Peyer's patch (tissue), 4 donors: ENCODE data around the gene FBL. TPM values are rescaled to one million over a fixed set of nuclear protein-coding genes. Genes with fewer than 3 reads are reported as not detected.
"Not testable (repeated sequence)": the region's sequence is repeated elsewhere in the genome, so short reads cannot be mapped to it uniquely, and the experiment has no call there.

Source experiments
- DNase-seq, 3 donors: peaks; one replicate each; pipeline ENCODE4 v3.0.0-alpha.2; 2017 to 2019
- H3K27ac ChIP-seq, 4 donors: fragments of 200-600 bp; sonication (generic); one replicate each; pipeline ENCODE4 v1.5.1; 2016 to 2019
- H3K27me3 ChIP-seq, 2 donors: fragments of 200-600 bp; sonication (generic); one replicate each; pipeline ENCODE4 v1.5.1; 2019
- H3K36me3 ChIP-seq, 3 donors: fragments of 200-600 bp; sonication (generic); one replicate each; pipeline ENCODE4 v1.5.1; 2016 to 2019
- H3K4me1 ChIP-seq, 4 donors: fragments of 200-600 bp; sonication (generic); one replicate each; pipeline ENCODE4 v1.5.1; 2016 to 2019
- H3K4me3 ChIP-seq, 4 donors: fragments of 200-600 bp; sonication (generic); 1 replicate in 3 of 4; 2 replicates in 1 of 4; pipeline ENCODE4 v1.5.1; 2016 to 2019; ENCODE audit warnings: mild to moderate bottlenecking in 1 of 4
- H3K9me3 ChIP-seq, 4 donors: fragments of 200-600 bp; sonication (generic); one replicate each; pipeline ENCODE4 v1.5.1; 2016 to 2019; ENCODE audit warnings: mild to moderate bottlenecking in 1 of 4
- POLR2A ChIP-seq, 2 donors: fragments of 450-650 bp; IDR thresholded peaks; one replicate each; pipeline ENCODE4 v1.5.1; 2017; ENCODE audit warnings: antibody characterized with exemption in 2 of 2, mild to moderate bottlenecking in 2 of 2, moderate library complexity in 2 of 2
- total RNA-seq, 4 donors: library from RNA; depleted of rRNA; stranded (reverse); fragments of >200 nt; gene quantifications; one replicate each; pipeline ENCODE4 v1.1.0, GENCODE V29; 2016
- TF ChIP-seq, protein P1 (sequence below), 6 experiments: fragments of 450-650 bp in 4 of 6; fragments of 200-600 bp in 2 of 6; sonication (generic) in 1 of 6; IDR thresholded peaks; one replicate each; pipeline ENCODE4 v1.5.1; 2017 to 2019; ENCODE audit warnings: antibody characterized with exemption in 6 of 6, mild to moderate bottlenecking in 3 of 6, moderate library complexity in 1 of 6

Gene FBL
- total RNA-seq, 4 donors from 2014 or later, result 42.4 to 206 (median 103) TPM

DNA sequence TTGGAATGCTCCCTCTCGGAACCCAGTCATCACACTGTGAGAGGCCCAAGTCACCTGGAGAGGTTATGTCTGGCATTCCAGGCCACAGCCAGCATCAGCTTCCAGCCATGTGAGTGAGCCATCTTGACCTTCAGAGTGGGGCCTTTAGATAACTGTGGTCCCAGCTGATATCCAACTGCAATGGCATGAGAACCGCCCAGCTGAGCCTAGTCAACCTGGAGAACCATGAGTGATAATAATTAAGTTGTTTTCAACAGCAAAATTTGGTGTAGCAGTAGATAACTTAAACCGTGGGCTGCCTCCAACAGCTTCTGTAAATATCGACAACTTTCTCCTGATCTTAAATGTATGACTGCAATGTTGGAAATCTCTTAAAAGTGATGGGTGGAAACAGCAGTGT is 36.8 kb downstream of the FBL start:
- TF ChIP-seq, protein P1, sequence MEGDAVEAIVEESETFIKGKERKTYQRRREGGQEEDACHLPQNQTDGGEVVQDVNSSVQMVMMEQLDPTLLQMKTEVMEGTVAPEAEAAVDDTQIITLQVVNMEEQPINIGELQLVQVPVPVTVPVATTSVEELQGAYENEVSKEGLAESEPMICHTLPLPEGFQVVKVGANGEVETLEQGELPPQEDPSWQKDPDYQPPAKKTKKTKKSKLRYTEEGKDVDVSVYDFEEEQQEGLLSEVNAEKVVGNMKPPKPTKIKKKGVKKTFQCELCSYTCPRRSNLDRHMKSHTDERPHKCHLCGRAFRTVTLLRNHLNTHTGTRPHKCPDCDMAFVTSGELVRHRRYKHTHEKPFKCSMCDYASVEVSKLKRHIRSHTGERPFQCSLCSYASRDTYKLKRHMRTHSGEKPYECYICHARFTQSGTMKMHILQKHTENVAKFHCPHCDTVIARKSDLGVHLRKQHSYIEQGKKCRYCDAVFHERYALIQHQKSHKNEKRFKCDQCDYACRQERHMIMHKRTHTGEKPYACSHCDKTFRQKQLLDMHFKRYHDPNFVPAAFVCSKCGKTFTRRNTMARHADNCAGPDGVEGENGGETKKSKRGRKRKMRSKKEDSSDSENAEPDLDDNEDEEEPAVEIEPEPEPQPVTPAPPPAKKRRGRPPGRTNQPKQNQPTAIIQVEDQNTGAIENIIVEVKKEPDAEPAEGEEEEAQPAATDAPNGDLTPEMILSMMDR (IDR thresholded peaks at IDR 0.05), result no peak
- no peak for TF ChIP-seq POLR2A (IDR thresholded peaks at IDR 0.05)
- Histone ChIP-seq H3K4me3 (no peak overlapping the region), H3K4me1 (no peaks in the 10 kb centered on the region), H3K27me3 (no peaks in the 10 kb centered on the region), H3K9me3 (no peaks in the 10 kb centered on the region), H3K36me3 (no peaks in the 10 kb centered on the region), H3K27ac (no peak overlapping the region)
- no peak for DNase-seq

DNA sequence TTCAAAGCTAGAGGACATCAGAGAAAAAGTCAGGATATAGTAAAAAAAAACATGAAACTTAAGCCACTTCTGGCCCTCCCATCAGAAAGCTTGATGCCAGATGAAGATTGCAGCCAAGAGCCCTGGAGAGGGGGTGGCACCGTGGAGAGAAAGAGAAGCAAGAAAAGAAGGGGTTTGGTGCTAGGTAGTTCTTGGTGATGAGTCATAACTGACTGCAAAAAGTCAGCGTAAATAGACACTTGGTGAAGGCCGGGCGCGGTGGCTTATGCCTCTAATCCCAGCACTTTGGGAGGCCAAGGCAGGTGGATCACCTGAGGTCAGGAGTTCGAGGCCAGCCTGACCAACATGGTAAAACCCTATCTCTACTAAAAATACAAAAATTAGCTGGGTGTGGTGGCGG is 37.5 kb downstream of the FBL start:
- H3K27ac ChIP-seq, H3K36me3 ChIP-seq, H3K9me3 ChIP-seq, H3K4me3 ChIP-seq, H3K27me3 ChIP-seq, H3K4me1 ChIP-seq, DNase-seq: not testable (repeated sequence)

GRCh38 chr19:39807846-39808364 is 38.3 kb downstream of the FBL start:
- Histone ChIP-seq H3K4me1 (no peaks in the 10 kb centered on the region), H3K27me3 (no peaks in the 10 kb centered on the region), H3K4me3 (no peak overlapping the region), H3K9me3 (no peaks in the 10 kb centered on the region), H3K27ac (no peak overlapping the region), H3K36me3 (no peaks in the 10 kb centered on the region)
- TF ChIP-seq, protein P1 (IDR thresholded peaks at IDR 0.05), result no peak
- no peak for TF ChIP-seq POLR2A (IDR thresholded peaks at IDR 0.05)
- DNase-seq, result no peak

DNA sequence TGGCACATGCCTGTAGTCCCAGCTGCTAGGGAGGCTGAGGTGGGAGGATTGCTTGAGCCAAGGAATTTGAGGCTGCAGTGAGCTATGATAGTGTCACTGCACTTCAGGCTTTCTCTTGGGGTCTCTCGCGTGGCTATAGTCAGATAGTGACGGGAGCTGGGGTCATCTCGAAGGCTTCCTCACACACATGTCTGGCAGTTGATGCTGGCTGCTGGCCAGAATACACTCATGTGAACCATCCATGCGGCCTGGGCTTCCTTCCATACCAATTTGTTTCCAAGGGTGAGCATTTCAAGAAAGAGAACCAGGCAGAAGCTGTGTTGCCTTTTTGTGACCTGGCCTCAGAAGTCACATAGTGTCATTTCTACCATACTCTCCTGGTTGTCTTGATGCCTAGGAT is 41.1 kb downstream of the FBL start:
- Histone ChIP-seq H3K27ac (no peak overlapping the region), H3K27me3 (no peaks in the 10 kb centered on the region), H3K4me1 (no peaks in the 10 kb centered on the region), H3K9me3 (no peaks in the 10 kb centered on the region), H3K36me3 (no peaks in the 10 kb centered on the region), H3K4me3 (no peak overlapping the region)
- TF ChIP-seq, protein P1 (IDR thresholded peaks at IDR 0.05), result no peak
- TF ChIP-seq POLR2A (IDR thresholded peaks at IDR 0.05), result no peak
- no peak for DNase-seq

GRCh38 chr19:39802958-39803357 is 43.2 kb downstream of the FBL start:
- Histone ChIP-seq H3K27ac (no peak overlapping the region), H3K9me3 (no peaks in the 10 kb centered on the region), H3K27me3 (no peaks in the 10 kb centered on the region), H3K4me1 (no peaks in the 10 kb centered on the region), H3K4me3 (no peak overlapping the region), H3K36me3 (no peaks in the 10 kb centered on the region)
- DNase-seq, result no peak
- TF ChIP-seq, protein P1 (IDR thresholded peaks at IDR 0.05), result no peak
- no peak for TF ChIP-seq POLR2A (IDR thresholded peaks at IDR 0.05)

DNA sequence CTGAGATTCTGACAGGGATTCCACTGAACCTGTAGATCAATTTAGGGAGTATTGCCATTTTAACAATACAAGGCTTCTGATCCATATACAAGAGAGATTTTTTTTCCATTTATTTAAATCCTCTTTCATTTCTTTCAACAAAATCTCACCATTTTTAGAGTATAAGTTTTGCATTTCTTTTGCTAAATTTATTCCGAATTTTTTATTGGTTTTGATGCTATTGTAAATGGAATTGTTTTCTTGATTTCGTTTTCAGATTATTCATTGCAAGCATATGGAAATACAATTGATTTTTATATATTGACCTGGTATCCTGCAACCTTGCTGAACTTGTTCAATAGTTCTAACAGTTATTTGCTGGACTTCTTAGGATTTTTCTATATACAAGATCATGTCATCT is 49.1 kb downstream of the FBL start:
- no peaks in the 10 kb centered on the region for H3K4me1 ChIP-seq
- H3K36me3 ChIP-seq, result no peaks in the 10 kb centered on the region
- DNase-seq, result no peak
- H3K27me3 ChIP-seq, result no peaks in the 10 kb centered on the region
- TF ChIP-seq, protein P1 (IDR thresholded peaks at IDR 0.05), result no peak
- TF ChIP-seq POLR2A (IDR thresholded peaks at IDR 0.05), result no peak
- no peak overlapping the region for H3K27ac ChIP-seq
- H3K4me3 ChIP-seq, result no peak overlapping the region
- H3K9me3 ChIP-seq, result no peaks in the 10 kb centered on the region
